GM21717 (cell line): ENCODE data around the gene MBD5.

Source experiments
- ATAC-seq: cut with Tn5 transposase; IDR thresholded peaks from one replicate; pipeline ENCODE4 v1.9.1; 2021; ENCODE audit warnings: mild to moderate bottlenecking, moderate library complexity; ENCODE audit not compliant: unreplicated experiment

MBD5 gene

DNA sequence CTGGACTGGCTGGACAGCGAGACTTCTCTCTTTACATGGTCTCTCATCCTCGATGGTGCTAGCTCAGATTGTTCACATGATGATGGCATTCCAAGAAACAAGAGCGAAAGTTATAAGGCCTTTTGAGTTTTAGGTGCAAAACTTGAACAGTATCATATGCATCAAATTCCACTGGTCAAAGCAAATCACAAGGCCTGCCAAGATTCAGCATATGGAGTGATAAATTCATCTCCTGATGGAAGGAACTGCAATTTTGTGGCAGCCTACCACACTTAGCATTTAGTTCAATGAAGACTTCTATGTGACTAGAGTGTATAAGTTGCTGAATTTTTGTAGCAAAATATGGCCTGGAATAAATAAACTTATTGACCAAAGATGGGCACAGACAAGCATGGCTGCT, 429.6 kb downstream of the MBD5 start:
- ATAC-seq, result no peak

- no peak for ATAC-seq
Observed at GRCh38 chr2:148451046-148451445, 430.2 kb downstream of the MBD5 start.

- ATAC-seq, result no peak
Observed at GRCh38 chr2:148455791-148456190, 434.9 kb downstream of the MBD5 start.

GRCh38 chr2:148458171-148458570, 437.3 kb downstream of the MBD5 start:
- ATAC-seq, result no peak

DNA sequence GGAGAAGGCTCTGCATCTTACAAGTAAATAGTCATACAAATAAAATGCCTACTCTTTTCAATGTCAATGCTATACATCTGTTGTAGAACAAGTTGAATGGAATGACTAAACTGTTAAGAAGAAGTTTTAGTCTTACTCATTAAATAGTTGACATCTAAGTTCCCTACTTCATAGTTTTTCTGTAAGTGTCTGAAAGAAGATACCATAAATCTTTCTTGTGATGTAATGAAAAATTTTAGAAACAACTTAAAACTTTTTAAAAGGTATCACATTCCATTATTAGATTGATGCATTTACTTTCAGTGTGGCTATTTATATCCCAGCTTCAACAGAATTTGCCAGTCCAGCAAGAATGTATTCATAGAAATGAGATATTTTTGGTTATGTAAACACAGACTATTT, 438.5 kb downstream of the MBD5 start:
- ATAC-seq, result no peak

DNA sequence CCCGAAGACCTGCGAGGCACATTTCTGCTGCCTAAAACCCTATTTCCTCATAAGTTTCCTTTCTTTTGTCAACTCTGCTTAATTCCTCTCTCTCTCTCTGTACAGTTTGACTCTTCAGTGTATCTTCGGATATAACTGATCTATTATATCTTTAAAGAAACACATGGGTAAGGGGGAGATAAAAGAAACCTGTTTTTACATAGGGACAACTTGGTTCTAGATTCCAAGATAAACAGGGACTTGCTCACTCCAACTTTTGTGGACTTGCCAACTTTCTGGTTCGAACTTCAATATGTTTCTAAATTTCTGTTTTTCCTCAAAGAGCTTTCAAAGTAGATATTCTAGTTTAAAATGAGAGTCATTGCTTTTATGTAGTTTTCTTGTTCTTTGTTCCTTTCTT, 441.0 kb downstream of the MBD5 start:
- ATAC-seq, result no peak

- no peak for ATAC-seq
Observed at GRCh38 chr2:148475626-148476025, 454.7 kb downstream of the MBD5 start.

GRCh38 chr2:148479398-148479797, 458.5 kb downstream of the MBD5 start:
- no peak for ATAC-seq

GRCh38 chr2:148483665-148484064, 462.8 kb downstream of the MBD5 start:
- no peak for ATAC-seq

DNA sequence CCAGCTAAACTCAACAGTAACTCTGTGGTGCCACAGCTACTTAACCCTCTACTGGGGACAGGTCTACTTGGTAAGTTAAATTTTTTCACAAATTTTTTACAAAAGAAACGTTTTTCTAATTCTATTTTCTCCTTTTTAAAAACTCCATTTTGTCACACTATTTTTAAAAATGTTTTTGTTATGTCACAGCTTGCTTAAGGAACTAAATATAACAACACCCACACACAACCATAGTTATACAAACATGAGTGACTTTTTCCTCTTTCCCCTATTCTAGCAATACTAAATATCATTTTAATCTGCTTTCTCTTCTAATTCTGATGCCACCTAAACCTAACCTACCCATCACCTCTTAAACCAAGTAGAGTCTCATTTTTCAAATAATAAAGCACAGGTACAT, 463.2 kb downstream of the MBD5 start:
- ATAC-seq, result no peak

DNA sequence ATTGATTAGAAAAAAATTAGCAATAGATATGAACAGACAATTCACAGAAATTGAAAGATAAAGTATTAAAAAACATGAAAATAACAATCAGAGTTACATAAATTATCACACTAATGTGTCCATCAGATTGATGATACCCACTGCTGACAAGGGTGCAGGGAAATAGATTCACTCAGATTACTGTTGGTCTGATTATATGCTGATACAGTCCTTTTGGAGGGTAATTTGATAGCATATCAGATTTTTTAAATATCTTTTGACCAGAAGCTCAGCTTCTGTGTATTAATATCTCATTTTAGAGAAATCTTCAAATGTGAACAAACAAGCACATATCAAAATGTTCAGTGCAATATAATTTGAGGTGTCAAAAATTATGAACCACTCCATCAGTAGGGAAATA, 465.8 kb downstream of the MBD5 start:
- no peak for ATAC-seq

- no peak for ATAC-seq
Observed at GRCh38 chr2:148487439-148487838, 466.5 kb downstream of the MBD5 start.

- ATAC-seq, result no peak
Observed at GRCh38 chr2:148490840-148491439, 470.0 kb downstream of the MBD5 start.

DNA sequence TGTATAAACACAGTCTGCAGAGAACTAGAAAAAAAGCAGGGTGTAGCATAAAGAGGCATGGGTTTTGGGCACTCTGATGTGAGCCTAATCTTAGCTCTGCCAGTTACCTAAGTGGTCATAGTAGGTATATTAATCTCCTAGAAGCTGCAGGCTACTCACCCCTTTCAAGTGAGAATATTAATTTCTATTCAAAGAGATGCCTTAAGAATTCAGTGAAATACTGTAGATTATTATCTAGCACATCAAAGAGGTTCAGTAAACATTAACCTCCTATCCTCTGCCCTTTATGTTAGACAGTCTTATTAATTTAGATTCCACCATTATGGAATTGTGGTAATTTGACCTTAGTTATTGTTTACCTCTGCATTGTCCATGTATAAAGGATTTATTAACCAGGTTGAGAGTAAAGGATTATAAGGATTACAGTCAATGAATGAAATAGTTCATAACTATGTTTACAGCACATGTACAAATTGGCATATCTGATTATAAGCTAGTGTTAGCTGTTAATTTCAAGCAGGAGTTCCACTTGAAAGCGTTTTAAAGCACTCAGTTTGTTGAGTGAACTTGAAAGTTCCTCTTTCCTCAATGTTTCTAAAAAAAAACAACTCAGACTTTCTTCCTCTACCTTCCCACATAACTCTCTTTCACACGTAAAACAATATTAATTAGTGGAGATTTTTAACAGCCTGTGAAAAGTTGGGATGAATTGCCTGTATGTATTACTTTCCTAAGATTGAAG, 473.1 kb downstream of the MBD5 start:
- ATAC-seq, result no peak

- ATAC-seq, result no peak
Observed at GRCh38 chr2:148495586-148495985, 474.7 kb downstream of the MBD5 start.

DNA sequence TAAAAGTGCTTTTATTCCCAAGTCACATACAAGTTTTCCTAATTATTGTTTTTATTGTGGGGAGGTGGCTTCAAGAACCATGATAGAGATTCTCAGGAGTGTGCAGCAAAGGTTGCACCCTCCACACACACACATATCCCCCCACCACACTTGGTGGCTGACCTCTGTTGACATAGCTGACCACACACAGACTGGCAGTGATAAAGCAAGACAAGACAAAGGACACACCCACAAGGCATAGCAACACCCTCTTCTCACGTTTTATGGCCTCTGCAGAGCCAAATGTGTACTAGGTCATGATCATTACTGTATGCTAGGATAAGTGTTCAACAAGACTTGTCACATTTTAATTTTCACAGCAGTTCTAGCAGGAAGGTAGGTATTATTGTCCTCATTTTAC, 480.7 kb downstream of the MBD5 start:
- ATAC-seq, result no peak

DNA sequence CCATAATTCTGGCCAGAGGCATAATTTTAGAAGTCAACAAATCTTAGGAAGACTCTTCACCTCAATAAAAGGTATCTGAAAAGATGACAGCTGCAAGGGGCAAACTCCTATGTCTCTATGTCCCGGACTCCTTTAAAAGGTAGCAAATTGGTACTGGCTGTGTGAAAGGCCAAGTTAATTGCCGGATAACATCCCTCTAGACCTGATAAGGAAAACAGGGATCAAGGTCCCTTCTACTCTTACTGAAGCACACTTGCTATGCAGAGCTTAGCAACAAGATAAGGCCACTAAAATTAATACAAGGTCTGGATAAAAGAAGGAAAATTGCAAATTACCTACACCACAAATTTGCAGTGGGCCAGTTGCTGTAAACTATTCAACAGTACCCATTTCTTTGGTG, 482.6 kb downstream of the MBD5 start:
- no peak for ATAC-seq

- no peak for ATAC-seq
Observed at GRCh38 chr2:148507970-148508369, 487.1 kb downstream of the MBD5 start.

DNA sequence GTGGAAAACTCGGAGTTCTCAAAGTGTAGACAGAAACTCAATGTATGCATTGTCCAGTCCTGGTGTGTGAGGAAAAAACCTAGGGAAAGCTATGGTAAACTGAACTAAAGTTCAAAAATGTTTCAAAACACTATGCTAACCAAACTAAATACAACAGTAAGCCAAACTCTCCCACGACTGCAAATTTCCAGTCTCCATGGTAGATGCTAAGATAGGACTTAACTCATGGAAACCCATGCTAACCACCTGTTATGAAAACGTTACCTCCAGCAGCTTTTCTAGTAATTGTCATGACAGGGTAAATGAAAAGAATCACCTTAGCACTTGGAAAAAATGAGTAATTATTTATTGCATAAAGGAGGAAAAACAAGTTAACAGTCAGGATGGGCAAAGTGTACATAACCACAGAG, 488.0 kb downstream of the MBD5 start:
- no peak for ATAC-seq

GRCh38 chr2:148509288-148509902, 488.5 kb downstream of the MBD5 start:
- peak; percentile 100 for ATAC-seq

GRCh38 chr2:148511883-148512282, 491.0 kb downstream of the MBD5 start:
- no peak for ATAC-seq

DNA sequence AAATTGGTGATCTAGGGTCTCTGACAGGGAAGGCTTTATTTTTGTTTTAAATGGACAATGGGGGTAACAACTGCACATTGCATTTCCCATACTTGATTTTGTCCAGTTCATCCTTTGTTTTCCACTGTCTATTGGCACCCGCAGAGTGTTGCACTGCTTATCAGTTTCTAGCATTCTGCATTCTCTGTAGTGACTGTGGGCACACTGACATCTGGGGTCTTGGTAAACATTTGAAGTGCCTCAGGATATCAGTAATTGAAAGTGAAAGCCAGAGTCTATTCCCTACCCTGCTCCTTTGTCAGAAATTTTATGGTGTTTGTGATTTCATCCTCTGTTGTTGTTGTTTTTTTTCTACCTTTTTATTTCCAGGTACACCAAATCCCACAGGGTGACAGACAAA, 491.6 kb downstream of the MBD5 start:
- ATAC-seq, result no peak
